Lung (tissue), 12 donors: Measurements from ENCODE around the gene CCS. TPM values are rescaled to one million over a fixed set of nuclear protein-coding genes. Genes with fewer than 3 reads are reported as not detected.
"Not testable (repeated sequence)": the region's sequence is repeated elsewhere in the genome, so short reads cannot be mapped to it uniquely, and the experiment has no call there.

ENCODE experiments used
- ATAC-seq: fragments of 200-7000 bp; cut with Tn5 transposase; one replicate; pipeline ENCODE4 v1.9.1; 2020; ENCODE audit warnings: moderate number of reproducible peaks; ENCODE audit not compliant: insufficient read depth, low FRiP score
- DNase-seq, 3 donors: peaks; one replicate each; pipeline ENCODE4 v3.0.0-alpha.2; 2013 to 2017
- H3K27ac ChIP-seq, 2 donors: one replicate each; pipeline ENCODE4 v1.5.1; 2013; ENCODE audit warnings: mild to moderate bottlenecking in 2 of 2, moderate library complexity in 2 of 2, control low read depth in 1 of 2, inconsistent platforms in 1 of 2, low read depth in 1 of 2, low read length in 1 of 2
- H3K27me3 ChIP-seq, 3 donors: one replicate each; pipeline ENCODE4 v1.5.1; 2013; ENCODE audit warnings: low read length in 2 of 3; ENCODE audit not compliant: control insufficient read depth in 3 of 3, insufficient read depth in 3 of 3
- H3K36me3 ChIP-seq, 4 donors: one replicate each; pipeline ENCODE4 v1.5.1; 2013; ENCODE audit warnings: low read length in 4 of 4, mild to moderate bottlenecking in 1 of 4, moderate library complexity in 1 of 4; ENCODE audit not compliant: control insufficient read depth in 4 of 4, insufficient read depth in 4 of 4
- H3K4me1 ChIP-seq, 5 donors: one replicate each; pipeline ENCODE4 v1.5.1; 2013; ENCODE audit warnings: low read length in 5 of 5, mild to moderate bottlenecking in 2 of 5, moderate library complexity in 1 of 5; ENCODE audit not compliant: control insufficient read depth in 5 of 5, insufficient read depth in 5 of 5
- H3K4me3 ChIP-seq: one replicate; pipeline ENCODE4 v1.5.1; 2013; ENCODE audit warnings: mild to moderate bottlenecking, control low read depth, moderate library complexity
- H3K9ac ChIP-seq, 2 donors: one replicate each; pipeline ENCODE4 v1.5.1; 2013; ENCODE audit warnings: low read length in 2 of 2, control low read depth in 1 of 2; ENCODE audit not compliant: insufficient read depth in 1 of 2
- H3K9me3 ChIP-seq, 4 donors: one replicate each; pipeline ENCODE4 v1.5.1; 2013; ENCODE audit warnings: low read length in 3 of 4, mild to moderate bottlenecking in 1 of 4, moderate library complexity in 1 of 4; ENCODE audit not compliant: control insufficient read depth in 4 of 4, insufficient read depth in 3 of 4
- CTCF ChIP-seq: IDR thresholded peaks from 2 replicates; pipeline ENCODE4 v1.5.1; 2012; ENCODE audit warnings: mild to moderate bottlenecking; ENCODE audit errors: control extremely low read depth, extremely low read depth
- WGBS, 2 donors: extraction: QIAGEN DNeasy Blood & Tissue Kit; methylation state at CpG; one replicate each; pipeline ENCODE4 v1.1.7; 2013; 5-methylcytosine and 5-hydroxymethylcytosine counted together
- polyA plus RNA-seq, 2 donors: library from polyadenylated mRNA; stranded (reverse); fragments of 200-250 nt; gene quantifications; one replicate each; pipeline ENCODE4 v1.2.1, GENCODE V29; 2013
- total RNA-seq, 2 donors: library from RNA; depleted of rRNA in 1 of 2; stranded (reverse); fragments of >200 nt in 1 of 2; gene quantifications; one replicate each; pipeline ENCODE4 v1.2.1, GENCODE V29; 2014 to 2021
- donor health status: control.
- donor health status: control.
- donor health status: Bipolar disorder and iron deficiency.
- donor health status: healthy.
- donor health status: DM: yes; HTN: yes; CAD: no.

Gene CCS
- total and polyA plus RNA-seq, 4 donors, result 32.7 to 52.2 (median 36.2) TPM

DNA sequence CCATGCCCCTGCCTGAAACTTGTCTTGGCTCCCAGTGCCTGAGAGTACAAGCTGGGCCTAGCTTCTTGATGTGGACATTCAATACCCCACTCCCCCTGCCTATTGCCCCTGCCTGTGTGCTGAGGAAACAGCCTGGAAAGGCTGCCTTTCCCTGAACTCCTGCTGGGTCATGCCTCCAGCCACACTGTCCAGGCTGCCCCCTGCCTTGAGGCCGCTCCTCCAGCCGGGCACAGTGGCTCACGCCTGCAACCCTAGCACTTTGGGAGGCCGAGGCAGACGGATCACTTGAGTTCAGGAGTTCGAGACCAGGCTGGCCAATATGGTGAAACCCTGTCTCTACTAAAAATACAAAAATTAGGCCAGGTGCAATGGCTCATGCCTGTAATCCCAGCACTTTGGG lies 10.1 kb downstream of the CCS start:
- H3K4me3 ChIP-seq, result no peak overlapping the region
- peaks cover 3 to 42% (median 38%) of the 10 kb centered on the region in 4 donors for H3K36me3 ChIP-seq
- WGBS, 2 donors, result 96% methylated on average over 6 of the region's 6 CpGs
- H3K4me1 ChIP-seq, result peaks cover 0 to 7% (median 6%) of the 10 kb centered on the region in 5 donors
- no peak for TF ChIP-seq CTCF
- ATAC-seq, result no peak
- H3K27ac ChIP-seq, result no peak overlapping the region
- DNase-seq, result no peak
- peaks cover 0 to 2% (median 0%) of the 10 kb centered on the region in 4 donors for H3K9me3 ChIP-seq
- no peaks in the 10 kb centered on the region for H3K27me3 ChIP-seq
- no peak overlapping the region for H3K9ac ChIP-seq

DNA sequence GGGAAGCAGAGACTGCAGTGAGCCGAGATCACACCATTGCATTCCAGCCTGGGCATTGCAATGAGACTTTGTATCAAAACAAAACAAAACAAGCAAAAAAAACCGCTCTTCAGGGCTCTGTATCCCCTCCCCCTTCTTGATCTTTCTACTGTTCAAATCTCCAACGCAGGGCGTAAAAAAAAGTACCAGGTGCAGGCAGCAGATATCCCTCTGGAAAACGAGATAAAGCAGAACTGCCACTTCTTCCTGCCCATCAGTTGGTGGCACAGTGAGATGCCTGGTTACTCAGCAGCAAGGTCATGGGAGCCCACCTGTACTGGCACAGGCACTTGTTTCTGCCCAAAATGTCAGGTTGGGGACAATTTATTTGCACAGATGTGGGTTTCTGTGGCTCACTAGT lies 11.2 kb downstream of the CCS start:
- no peak for DNase-seq

GRCh38 chr11:66606608-66607007 lies 13.6 kb downstream of the CCS start:
- H3K27ac ChIP-seq, H3K9me3 ChIP-seq, H3K4me3 ChIP-seq, H3K4me1 ChIP-seq, DNase-seq, H3K27me3 ChIP-seq, ATAC-seq, H3K9ac ChIP-seq: not testable (repeated sequence)
- WGBS, 2 donors, result 95% methylated on average over 3 of the region's 3 CpGs
- H3K36me3 ChIP-seq, result peaks cover 0 to 29% (median 20%) of the 10 kb centered on the region in 4 donors

More for the DNA sequence above, 11.2 kb downstream of the CCS start:
- ATAC-seq, result no peak
- Histone ChIP-seq H3K36me3 (peaks cover 3 to 38% (median 36%) of the 10 kb centered on the region in 4 donors), H3K9ac (no peak overlapping the region), H3K27me3 (no peaks in the 10 kb centered on the region), H3K4me1 (peaks cover 0 to 7% (median 6%) of the 10 kb centered on the region in 5 donors), H3K4me3 (no peak overlapping the region), H3K9me3 (peaks cover 0 to 2% (median 0%) of the 10 kb centered on the region in 4 donors), H3K27ac (no peak overlapping the region)
- WGBS, 2 donors, result 77 to 86% methylated on average over 5 of the region's 5 CpGs
- no peak for TF ChIP-seq CTCF

DNA sequence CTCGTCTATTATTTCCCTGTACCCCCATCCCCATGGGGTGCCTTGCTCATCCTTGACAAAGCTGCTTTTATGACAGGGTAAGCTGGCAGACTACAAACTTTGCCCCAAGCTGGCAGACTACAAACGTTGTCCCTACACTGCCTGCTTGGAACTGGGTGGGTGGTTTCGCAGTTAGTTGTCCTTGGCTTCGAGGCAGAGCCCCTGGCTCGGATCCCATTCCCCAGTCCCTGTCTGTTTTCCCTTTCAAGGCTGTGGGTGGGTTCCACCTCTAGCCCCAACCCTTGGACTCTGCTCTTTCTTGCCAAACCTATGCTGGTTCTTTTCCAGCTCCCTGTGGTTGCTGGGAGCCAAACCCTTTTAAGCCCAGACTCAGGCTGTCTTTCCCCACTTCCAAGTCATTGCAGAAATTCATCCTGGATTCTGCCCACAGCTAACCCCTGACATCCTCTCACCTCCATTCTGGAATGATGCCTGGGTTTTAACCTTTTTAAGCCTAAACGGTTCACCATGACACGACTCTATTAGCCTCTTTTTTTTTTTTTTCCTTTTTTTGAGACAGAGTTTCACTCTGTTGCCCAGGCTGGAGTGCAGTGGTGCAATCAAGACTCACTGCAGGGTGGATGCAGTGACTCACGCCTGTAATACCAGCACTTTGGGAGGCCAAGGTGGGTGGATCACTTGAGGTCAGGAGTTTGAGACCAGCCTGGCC lies 14.3 kb downstream of the CCS start:
- Histone ChIP-seq H3K36me3 (peaks cover 0 to 26% (median 16%) of the 10 kb centered on the region in 4 donors), H3K4me3 (no peak overlapping the region), H3K9ac (no peak overlapping the region), H3K27ac (peak overlapping the region in 1 of 2 donors; percentile 45), H3K9me3 (peaks cover 0 to 2% (median 0%) of the 10 kb centered on the region in 4 donors), H3K4me1 (peaks cover 0 to 7% (median 6%) of the 10 kb centered on the region in 5 donors), H3K27me3 (no peaks in the 10 kb centered on the region)
- TF ChIP-seq CTCF, result no peak
- WGBS, 2 donors, result 69 to 74% methylated on average over 8 of the region's 8 CpGs
- ATAC-seq (peak; percentile 31), DNase-seq (peak; percentile 56 to 78 (median 58))
